ENCODE measurements around the gene VMP1. TPM values are rescaled to one million over a fixed set of nuclear protein-coding genes. Genes with fewer than 3 reads are reported as not detected.
"Not testable (repeated sequence)": the region's sequence is repeated elsewhere in the genome, so short reads cannot be mapped to it uniquely, and the experiment has no call there.

The VMP1 gene
- total and polyA plus RNA-seq, 2 experiments from 2014 or later: 134 to 216 TPM

- no peak for DNase-seq
- Histone ChIP-seq H3K9me3 (ENCODE audit: low read depth) (no peaks in the 10 kb centered on the region), H3K36me3 (ENCODE audit: low read depth) (no peaks in the 10 kb centered on the region), H3K27me3 (replicated peaks; ENCODE audit: insufficient read depth) (no peaks in the 10 kb centered on the region), H3K9me2 (ENCODE audit: insufficient read depth) (no peaks in the 10 kb centered on the region), H3K27ac (peak overlapping the region; percentile 99), H3K4me3 (peak overlapping the region; percentile 53; the same call in 1 of the 2 replicates), H3F3A (ENCODE audit: insufficient read depth) (peaks cover 59% of the 10 kb centered on the region), H2AFZ (no peak overlapping the region), H4K20me1 (ENCODE audit: insufficient read depth) (no peaks in the 10 kb centered on the region), H3K79me2 (ENCODE audit: insufficient read depth) (peaks cover 71% of the 10 kb centered on the region), H3K9ac (peak overlapping the region; percentile 93), H3K4me2 (ENCODE audit: unreplicated experiment) (peak overlapping the region; percentile 81), H3K4me1 (ENCODE audit: insufficient read depth) (peaks cover 75% of the 10 kb centered on the region)
- WGBS, 2 experiments (ENCODE audit: low coverage in 1 of 2, low lambda C conversion rate in 2 of 2, missing lambda C conversion rate in 2 of 2): 78% methylated on average over 2 of the region's 2 CpGs
- TF ChIP-seq EZH2phosphoT487 (IDR thresholded peaks at IDR 0.05; ENCODE audit: insufficient read depth, low read depth) (no peak), EZH2 (IDR thresholded peaks at IDR 0.05; ENCODE audit: insufficient read depth, poor library complexity, severe bottlenecking) (no peak)
- in situ Hi-C loops (cut with MboI): no loop called here
These were observed 121.0 kb downstream of the VMP1 start for GRCh38 chr17:59828478-59828760.

- 28 to 30% methylated on average over 7 of the region's 7 CpGs for WGBS, 2 experiments (ENCODE audit: low coverage in 1 of 2, low lambda C conversion rate in 2 of 2, missing lambda C conversion rate in 2 of 2)
- Histone ChIP-seq H3K4me1 (ENCODE audit: insufficient read depth) (peaks cover 75% of the 10 kb centered on the region), H3F3A (ENCODE audit: insufficient read depth) (peaks cover 59% of the 10 kb centered on the region), H3K27ac (peak overlapping the region; percentile 99), H3K4me3 (peak overlapping the region; percentile 53), H3K9ac (peak overlapping the region; percentile 93), H3K4me2 (ENCODE audit: unreplicated experiment) (peak overlapping the region; percentile 81), H3K79me2 (ENCODE audit: insufficient read depth) (peaks cover 71% of the 10 kb centered on the region)
- H3K9me3 ChIP-seq (ENCODE audit: low read depth); H3K36me3 ChIP-seq (ENCODE audit: low read depth); H3K27me3 ChIP-seq (replicated peaks; ENCODE audit: insufficient read depth); H4K20me1 ChIP-seq (ENCODE audit: insufficient read depth); H2AFZ ChIP-seq; in situ Hi-C loops (cut with MboI); H3K9me2 ChIP-seq (ENCODE audit: insufficient read depth): not testable (repeated sequence)
- DNase-seq: peak; percentile 34
These were observed 121.4 kb downstream of the VMP1 start for GRCh38 chr17:59828819-59829216.

GRCh38 chr17:59829217-59830006 lies 122.0 kb downstream of the VMP1 start:
- no peaks in the 10 kb centered on the region for H3K27me3 ChIP-seq (replicated peaks; ENCODE audit: insufficient read depth)
- H3K36me3 ChIP-seq (ENCODE audit: low read depth): no peaks in the 10 kb centered on the region
- peaks cover 71% of the 10 kb centered on the region for H3K79me2 ChIP-seq (ENCODE audit: insufficient read depth)
- peak; percentile 99 for DNase-seq
- WGBS, 2 experiments (ENCODE audit: low coverage in 1 of 2, low lambda C conversion rate in 2 of 2, missing lambda C conversion rate in 2 of 2): 2 to 3% methylated on average over 4 of the region's 4 CpGs
- TF ChIP-seq EZH2 (IDR thresholded peaks at IDR 0.05; ENCODE audit: insufficient read depth, poor library complexity, severe bottlenecking): no peak
- 0 out of 2 replicates have a peak, but pooled peaks have one; percentile 58 for TF ChIP-seq EZH2phosphoT487 (IDR thresholded peaks at IDR 0.05; ENCODE audit: insufficient read depth, low read depth)
- H3K9me2 ChIP-seq (ENCODE audit: insufficient read depth): no peaks in the 10 kb centered on the region
- H3K4me2 ChIP-seq (ENCODE audit: unreplicated experiment): peak overlapping the region; percentile 96
- in situ Hi-C loops (cut with MboI): loop anchor here (10.0 kb wide), 1 partner anchor 75 kb away; no protein-coding TSS in a partner anchor
- no peak overlapping the region for H2AFZ ChIP-seq
- H3K27ac ChIP-seq: peak overlapping the region; percentile 99
- H3K9me3 ChIP-seq (ENCODE audit: low read depth): no peaks in the 10 kb centered on the region
- H3F3A ChIP-seq (ENCODE audit: insufficient read depth): peaks cover 59% of the 10 kb centered on the region
- H4K20me1 ChIP-seq (ENCODE audit: insufficient read depth): no peaks in the 10 kb centered on the region
- peaks cover 75% of the 10 kb centered on the region for H3K4me1 ChIP-seq (ENCODE audit: insufficient read depth)
- H3K4me3 ChIP-seq: peak overlapping the region; percentile 70
- H3K9ac ChIP-seq: peak overlapping the region; percentile 93

GRCh38 chr17:59830007-59830630 lies 122.7 kb downstream of the VMP1 start:
- Histone ChIP-seq H3K9ac (peak overlapping the region; percentile 93), H2AFZ (no peak overlapping the region), H3K79me2 (ENCODE audit: insufficient read depth) (peaks cover 76% of the 10 kb centered on the region), H4K20me1 (ENCODE audit: insufficient read depth) (no peaks in the 10 kb centered on the region), H3K9me2 (ENCODE audit: insufficient read depth) (no peaks in the 10 kb centered on the region), H3K4me3 (peak overlapping the region; percentile 70), H3K36me3 (ENCODE audit: low read depth) (no peaks in the 10 kb centered on the region), H3K27ac (peak overlapping the region; percentile 99), H3K4me2 (ENCODE audit: unreplicated experiment) (peak overlapping the region; percentile 96), H3K4me1 (ENCODE audit: insufficient read depth) (peaks cover 69% of the 10 kb centered on the region), H3K27me3 (replicated peaks; ENCODE audit: insufficient read depth) (no peaks in the 10 kb centered on the region), H3K9me3 (ENCODE audit: low read depth) (no peaks in the 10 kb centered on the region), H3F3A (ENCODE audit: insufficient read depth) (peaks cover 53% of the 10 kb centered on the region)
- WGBS, 2 experiments (ENCODE audit: low coverage in 1 of 2, low lambda C conversion rate in 2 of 2, missing lambda C conversion rate in 2 of 2): 39 to 43% methylated on average over 3 of the region's 3 CpGs
- peak; percentile 56 for DNase-seq
- no peak for TF ChIP-seq EZH2 (IDR thresholded peaks at IDR 0.05; ENCODE audit: insufficient read depth, poor library complexity, severe bottlenecking)
- TF ChIP-seq EZH2phosphoT487 (IDR thresholded peaks at IDR 0.05; ENCODE audit: insufficient read depth, low read depth): no peak
- in situ Hi-C loops (cut with MboI): loop anchor here (10.0 kb wide), 1 partner anchor 75 kb away; no protein-coding TSS in a partner anchor
